BE2C (cell line): ENCODE results near the gene CDK2AP2.
"Not testable (repeated sequence)": the region's sequence is repeated elsewhere in the genome, so short reads cannot be mapped to it uniquely, and the experiment has no call there.

Experiments used
- DNase-seq: peaks from one replicate; pipeline ENCODE4 v3.0.0-alpha.2; 2020
- H3K27me3 ChIP-seq: fragments of 250-450 bp; sonication (Bioruptor Pico); 2 replicates; pipeline ENCODE4 v1.5.1; 2020; ENCODE audit warnings: mild to moderate bottlenecking
- H3K36me3 ChIP-seq: fragments of 250-450 bp; sonication (Bioruptor Pico); 2 replicates; pipeline ENCODE4 v1.5.1; 2020; ENCODE audit warnings: mild to moderate bottlenecking
- H3K4me1 ChIP-seq: fragments of 250-450 bp; sonication (Bioruptor Pico); 2 replicates; pipeline ENCODE4 v1.5.1; 2020
- H3K4me3 ChIP-seq: 2 replicates; pipeline ENCODE4 v1.5.1; 2011; ENCODE audit warnings: low read depth, low read length
- H3K9me3 ChIP-seq: fragments of 250-450 bp; sonication (Bioruptor Pico); 2 replicates; pipeline ENCODE4 v1.5.1; 2020
- CTCF ChIP-seq: IDR thresholded peaks from 2 replicates; pipeline ENCODE4 v1.5.1; 2012; ENCODE audit warnings: mild to moderate bottlenecking, low read depth, low read length

CDK2AP2 gene

GRCh38 chr11:67482827-67483798, 24.8 kb downstream of the CDK2AP2 start, which contains the start of gene AIP:
AIP (plus strand) TSS chr11:67483026; CDS start chr11:67483159, 133 bp downstream.
- H3K4me3 ChIP-seq = peak within 1 kb of the TSS; percentile 73
- H3K9me3 ChIP-seq = 0 out of 2 replicates have a peak, but pooled peaks cover 8% of the 10 kb centered on the region
- H3K27me3 ChIP-seq = no peaks in the 10 kb centered on the region
- TF ChIP-seq CTCF = no peak
- no peaks in the 10 kb centered on the region for H3K4me1 ChIP-seq
- DNase-seq = peak; percentile 99
- H3K36me3 ChIP-seq = peaks cover 3% of the 10 kb centered on the region

- no peaks in the 10 kb centered on the region; the same call in 1 of the 2 replicates for H3K36me3 ChIP-seq
- H3K27me3 ChIP-seq = no peaks in the 10 kb centered on the region
- TF ChIP-seq CTCF = no peak
- 0 out of 2 replicates have a peak, but pooled peaks cover 8% of the 10 kb centered on the region for H3K9me3 ChIP-seq
- no peak for DNase-seq
- H3K4me3 ChIP-seq = peak overlapping the region; percentile 73
- no peaks in the 10 kb centered on the region for H3K4me1 ChIP-seq
These were observed 25.6 kb downstream of the CDK2AP2 start for GRCh38 chr11:67482275-67482826.

- H3K36me3 ChIP-seq, DNase-seq, H3K4me3 ChIP-seq, H3K9me3 ChIP-seq, H3K4me1 ChIP-seq, H3K27me3 ChIP-seq: not testable (repeated sequence)
These were observed 30.5 kb downstream of the CDK2AP2 start for GRCh38 chr11:67477344-67478050.

- H3K27me3 ChIP-seq, H3K9me3 ChIP-seq, H3K36me3 ChIP-seq, DNase-seq, H3K4me1 ChIP-seq, H3K4me3 ChIP-seq: not testable (repeated sequence)
These were observed 31.3 kb downstream of the CDK2AP2 start for GRCh38 chr11:67476692-67477091.

GRCh38 chr11:67472882-67473281, 35.1 kb downstream of the CDK2AP2 start:
- Histone ChIP-seq H3K9me3 (no peaks in the 10 kb centered on the region), H3K4me1 (no peaks in the 10 kb centered on the region), H3K36me3 (no peaks in the 10 kb centered on the region), H3K27me3 (no peaks in the 10 kb centered on the region), H3K4me3 (no peak overlapping the region)
- no peak for DNase-seq
- no peak for TF ChIP-seq CTCF

- Histone ChIP-seq H3K36me3 (no peaks in the 10 kb centered on the region), H3K4me1 (no peaks in the 10 kb centered on the region), H3K4me3 (no peak overlapping the region), H3K27me3 (no peaks in the 10 kb centered on the region), H3K9me3 (no peaks in the 10 kb centered on the region)
- DNase-seq = no peak
- TF ChIP-seq CTCF = no peak
These were observed 37.5 kb downstream of the CDK2AP2 start for GRCh38 chr11:67470337-67471002.
